ENCODE data around the gene SLC38A11.
A peak's percentile ranks its signal among the peaks of the same experiment; 100 is the strongest.
"Not testable (repeated sequence)": the region's sequence is repeated elsewhere in the genome, so short reads cannot be mapped to it uniquely, and the experiment has no call there.

Gene SLC38A11

GRCh38 chr2:164875334-164876205 is 79.8 kb downstream of the SLC38A11 start:
- no peak for DNase-seq

- DNase-seq = no peak
Observed at GRCh38 chr2:164873210-164873908, 82.0 kb downstream of the SLC38A11 start.

- no peak for DNase-seq
Observed at GRCh38 chr2:164871404-164871803, 83.9 kb downstream of the SLC38A11 start.

- DNase-seq = no peak
Observed at GRCh38 chr2:164869420-164869772, 85.9 kb downstream of the SLC38A11 start.

GRCh38 chr2:164868563-164869419 is 86.5 kb downstream of the SLC38A11 start:
- DNase-seq = peak; percentile 16

- DNase-seq = no peak
Observed at GRCh38 chr2:164867779-164868397, 87.4 kb downstream of the SLC38A11 start.

- DNase-seq = not testable (repeated sequence)
Observed at GRCh38 chr2:164866381-164866780, 88.9 kb downstream of the SLC38A11 start.

GRCh38 chr2:164860694-164861042 is 94.7 kb downstream of the SLC38A11 start:
- DNase-seq = no peak

- not testable (repeated sequence) for DNase-seq
Observed at GRCh38 chr2:164859906-164860693, 95.2 kb downstream of the SLC38A11 start.

- DNase-seq = no peak
Observed at GRCh38 chr2:164859251-164859818, 96.0 kb downstream of the SLC38A11 start.

- DNase-seq = no peak
Observed at GRCh38 chr2:164852086-164852485, 103.2 kb downstream of the SLC38A11 start.

- no peak for DNase-seq
Observed at GRCh38 chr2:164850235-164850634, 105.1 kb downstream of the SLC38A11 start.

- DNase-seq = no peak
Observed at GRCh38 chr2:164849506-164849905, 105.8 kb downstream of the SLC38A11 start.

GRCh38 chr2:164847981-164848741 is 107.2 kb downstream of the SLC38A11 start:
- DNase-seq = peak; percentile 34

- DNase-seq = no peak
Observed at GRCh38 chr2:164847291-164847690, 108.0 kb downstream of the SLC38A11 start.

- DNase-seq = no peak
Observed at GRCh38 chr2:164846276-164846675, 109.0 kb downstream of the SLC38A11 start.

All from NCI-H1105 (cell line).